ENCODE results near the gene TSKS.

The TSKS gene

GRCh38 chr19:49763230-49763629 is at the start of gene TSKS:
TSS of gene TSKS (minus strand) at chr19:49763306. CDS start at chr19:49763247, 59 bp downstream.
- DNase-seq: no peak

- no peak for DNase-seq
These were observed 49.4 kb upstream of the TSKS start for GRCh38 chr19:49812452-49812996.

- no peak for DNase-seq
These were observed 48.2 kb upstream of the TSKS start for GRCh38 chr19:49811328-49811727.

- no peak for DNase-seq
These were observed 46.9 kb upstream of the TSKS start for GRCh38 chr19:49809941-49810389.

GRCh38 chr19:49809160-49809940 is 46.2 kb upstream of the TSKS start:
- peak; percentile 67 for DNase-seq

GRCh38 chr19:49808711-49809159 is 45.6 kb upstream of the TSKS start:
- peak; percentile 93 for DNase-seq

- no peak for DNase-seq
These were observed 45.0 kb upstream of the TSKS start for GRCh38 chr19:49807904-49808675.

- no peak for DNase-seq
These were observed 44.2 kb upstream of the TSKS start for GRCh38 chr19:49807058-49807903.

GRCh38 chr19:49806620-49806959 is 43.5 kb upstream of the TSKS start:
- DNase-seq: no peak

- DNase-seq: no peak
These were observed 42.9 kb upstream of the TSKS start for GRCh38 chr19:49805822-49806619.

- DNase-seq: no peak
These were observed 40.4 kb upstream of the TSKS start for GRCh38 chr19:49803529-49803856.

GRCh38 chr19:49802836-49803528 is 39.9 kb upstream of the TSKS start:
- DNase-seq: no peak

- no peak for DNase-seq
These were observed 39.0 kb upstream of the TSKS start for GRCh38 chr19:49801966-49802661.

- no peak for DNase-seq
These were observed 38.3 kb upstream of the TSKS start for GRCh38 chr19:49801401-49801888.

- no peak for DNase-seq
These were observed 37.7 kb upstream of the TSKS start for GRCh38 chr19:49800771-49801170.

GRCh38 chr19:49799798-49800376 is 36.8 kb upstream of the TSKS start:
- DNase-seq: no peak

GRCh38 chr19:49799271-49799797 is 36.2 kb upstream of the TSKS start:
- no peak for DNase-seq

GRCh38 chr19:49798574-49798973 is 35.5 kb upstream of the TSKS start:
- no peak for DNase-seq

GRCh38 chr19:49795615-49796014 is 32.5 kb upstream of the TSKS start:
- no peak for DNase-seq

- DNase-seq: no peak
These were observed 30.4 kb upstream of the TSKS start for GRCh38 chr19:49793561-49793840.

Data from NCI-H748 treated with DMSO at 0.1 percent for 48 hours (cell line).